Measurements from ENCODE around the gene PCDHB13. TPM values are rescaled to one million over a fixed set of nuclear protein-coding genes. Genes with fewer than 3 reads are reported as not detected.

PCDHB13 gene
- total RNA-seq, 2 donors from 2014 or later = 0.40 to 1.3 TPM

GRCh38 chr5:141258464-141258863 is 44.7 kb downstream of the PCDHB13 start:
- H3K9me3 ChIP-seq = peaks cover 38% of the 10 kb centered on the region
- no peak for TF ChIP-seq CTCF (IDR thresholded peaks at IDR 0.05)
- DNase-seq = no peak
- no peak overlapping the region for H3K27ac ChIP-seq
- no peaks in the 10 kb centered on the region for H3K4me1 ChIP-seq
- no peaks in the 10 kb centered on the region for H3K27me3 ChIP-seq
- no peak overlapping the region for H3K4me3 ChIP-seq
- no peak overlapping the region for H3K9ac ChIP-seq (ENCODE audit: low read depth in 2 of 2, low read length in 2 of 2)
- intact Hi-C loops (cut with DNase I) = no loop called here
- no peaks in the 10 kb centered on the region for H3K36me3 ChIP-seq

- peaks cover 38% of the 10 kb centered on the region for H3K9me3 ChIP-seq
- H3K36me3 ChIP-seq = no peaks in the 10 kb centered on the region
- H3K27ac ChIP-seq = no peak overlapping the region
- H3K9ac ChIP-seq (ENCODE audit: low read depth in 2 of 2, low read length in 2 of 2) = no peak overlapping the region
- H3K27me3 ChIP-seq = no peaks in the 10 kb centered on the region
- intact Hi-C loops (cut with DNase I) = no loop called here
- no peaks in the 10 kb centered on the region for H3K4me1 ChIP-seq
- no peak for DNase-seq
- no peak overlapping the region for H3K4me3 ChIP-seq
- TF ChIP-seq CTCF (IDR thresholded peaks at IDR 0.05) = no peak
Observed at GRCh38 chr5:141258948-141259347, 45.2 kb downstream of the PCDHB13 start.

GRCh38 chr5:141260458-141261237 is 46.9 kb downstream of the PCDHB13 start:
- Histone ChIP-seq H3K27ac (no peak overlapping the region), H3K36me3 (no peaks in the 10 kb centered on the region), H3K9me3 (peaks cover 41% of the 10 kb centered on the region), H3K27me3 (no peaks in the 10 kb centered on the region), H3K4me1 (no peaks in the 10 kb centered on the region), H3K9ac (ENCODE audit: low read depth in 2 of 2, low read length in 2 of 2) (no peak overlapping the region), H3K4me3 (no peak overlapping the region)
- intact Hi-C loops (cut with DNase I) = no loop called here
- no peak for DNase-seq
- TF ChIP-seq CTCF (IDR thresholded peaks at IDR 0.05) = no peak

- intact Hi-C loops (cut with DNase I) = no loop called here
- peaks cover 41% of the 10 kb centered on the region for H3K9me3 ChIP-seq
- TF ChIP-seq CTCF (IDR thresholded peaks at IDR 0.05) = no peak
- no peak overlapping the region for H3K4me3 ChIP-seq
- no peaks in the 10 kb centered on the region for H3K27me3 ChIP-seq
- DNase-seq = no peak
- no peaks in the 10 kb centered on the region for H3K4me1 ChIP-seq
- no peak overlapping the region for H3K9ac ChIP-seq (ENCODE audit: low read depth in 2 of 2, low read length in 2 of 2)
- no peaks in the 10 kb centered on the region for H3K36me3 ChIP-seq
- H3K27ac ChIP-seq = no peak overlapping the region
Observed at GRCh38 chr5:141261238-141261546, 47.5 kb downstream of the PCDHB13 start.

Other genes starting within 250 kb of the PCDHB13 start
- gene PCDHAC2, start 247.4 kb upstream of the PCDHB13 start, total RNA-seq = under 1 TPM; 0.05 to 0.32 TPM
- not detected for gene PCDHB1, start 162.5 kb upstream of the PCDHB13 start, total RNA-seq
- gene PCDHB2, start 119.3 kb upstream of the PCDHB13 start, total RNA-seq = 1 to 10 TPM in 1 of 2 donors, under 1 TPM in 1; 0.40 to 1.6 TPM
- 1 to 10 TPM in 1 of 2 donors, under 1 TPM in 1; 0.40 to 1.5 TPM for gene PCDHB3, start 113.4 kb upstream of the PCDHB13 start, total RNA-seq
- under 1 TPM; 0.17 to 0.96 TPM for gene PCDHB4, start 92.1 kb upstream of the PCDHB13 start, total RNA-seq
- gene PCDHB5, start 78.7 kb upstream of the PCDHB13 start, total RNA-seq = under 1 TPM; 0.10 to 0.66 TPM
- under 1 TPM; 0.11 to 0.15 TPM for gene PCDHB6, start 63.9 kb upstream of the PCDHB13 start, total RNA-seq
- gene PCDHB7, start 41.3 kb upstream of the PCDHB13 start, total RNA-seq = under 1 TPM; 0.15 to 0.40 TPM
- gene PCDHB8, start 36.1 kb upstream of the PCDHB13 start, total RNA-seq = under 1 TPM; 0.25 to 0.40 TPM
- gene PCDHB16, start 31.5 kb upstream of the PCDHB13 start, total RNA-seq = under 1 TPM; 0.17 to 0.53 TPM
- gene PCDHB9, start 26.8 kb upstream of the PCDHB13 start, total RNA-seq = under 1 TPM; 0.47 to 0.53 TPM
- 1 to 10 TPM in 1 of 2 donors, under 1 TPM in 1; 0.17 to 1.1 TPM for gene PCDHB10, start 21.6 kb upstream of the PCDHB13 start, total RNA-seq
- 1 to 10 TPM in 1 of 2 donors, under 1 TPM in 1; 0.59 to 2.2 TPM for gene PCDHB11, start 14.3 kb upstream of the PCDHB13 start, total RNA-seq
- under 1 TPM; 0.40 to 0.56 TPM for gene PCDHB12, start 5.2 kb upstream of the PCDHB13 start, total RNA-seq
- gene PCDHB14, start 9.4 kb downstream of the PCDHB13 start, total RNA-seq = 1 to 10 TPM in 1 of 2 donors, under 1 TPM in 1; 0.62 to 1.8 TPM
- gene PCDHB15, start 31.5 kb downstream of the PCDHB13 start, total RNA-seq = 1 to 10 TPM in 1 of 2 donors, under 1 TPM in 1; 0.27 to 1.8 TPM
- gene SLC25A2, start 90.1 kb downstream of the PCDHB13 start, total RNA-seq = 1 to 10 TPM in 1 of 2 donors, under 1 TPM in 1; 0.21 to 1.1 TPM
- gene TAF7, start 106.9 kb downstream of the PCDHB13 start, total RNA-seq = 10 to 100 TPM; 49.3 to 70.2 TPM
- gene PCDHGA1, start 116.6 kb downstream of the PCDHB13 start, total RNA-seq = under 1 TPM; 0.10 to 0.37 TPM
- under 1 TPM; 0.22 to 0.50 TPM for gene PCDHGA2, start 124.8 kb downstream of the PCDHB13 start, total RNA-seq
- under 1 TPM; 0.10 to 0.21 TPM for gene PCDHGA3, start 129.9 kb downstream of the PCDHB13 start, total RNA-seq
- 1 to 10 TPM in 1 of 2 donors, under 1 TPM in 1; 0.15 to 1.7 TPM for gene PCDHGB1, start 136.2 kb downstream of the PCDHB13 start, total RNA-seq
- gene PCDHGA4, start 141.1 kb downstream of the PCDHB13 start, total RNA-seq = 1 to 10 TPM in 1 of 2 donors, under 1 TPM in 1; 0.20 to 1.4 TPM
- gene PCDHGB2, start 146.1 kb downstream of the PCDHB13 start, total RNA-seq = 1 to 10 TPM in 1 of 2 donors, under 1 TPM in 1; 0.47 to 1.8 TPM
- gene PCDHGA5, start 150.2 kb downstream of the PCDHB13 start, total RNA-seq = 1 to 10 TPM in 1 of 2 donors, under 1 TPM in 1; 0.52 to 1.1 TPM
- gene PCDHGB3, start 156.3 kb downstream of the PCDHB13 start, total RNA-seq = 1 to 10 TPM in 1 of 2 donors, under 1 TPM in 1; 0.57 to 1.1 TPM
- 1 to 10 TPM in 1 of 2 donors, under 1 TPM in 1; 0.82 to 1.5 TPM for gene PCDHGA6, start 160.0 kb downstream of the PCDHB13 start, total RNA-seq
- 1 to 10 TPM in 1 of 2 donors, under 1 TPM in 1; 0.59 to 1.0 TPM for gene PCDHGA7, start 168.8 kb downstream of the PCDHB13 start, total RNA-seq
- gene PCDHGB4, start 173.8 kb downstream of the PCDHB13 start, total RNA-seq = under 1 TPM; 0.69 to 0.96 TPM
- under 1 TPM; 0.17 to 0.48 TPM for gene PCDHGA8, start 178.7 kb downstream of the PCDHB13 start, total RNA-seq
- 1 to 10 TPM; 2.1 to 3.1 TPM for gene PCDHGB5, start 184.0 kb downstream of the PCDHB13 start, total RNA-seq
- gene PCDHGA9, start 188.9 kb downstream of the PCDHB13 start, total RNA-seq = 1 to 10 TPM; 1.1 to 2.2 TPM
- 1 to 10 TPM; 1.0 to 1.8 TPM for gene PCDHGB6, start 194.1 kb downstream of the PCDHB13 start, total RNA-seq
- gene PCDHGA10, start 199.1 kb downstream of the PCDHB13 start, total RNA-seq = 1 to 10 TPM; 2.7 to 4.7 TPM
- 1 to 10 TPM; 2.5 to 3.3 TPM for gene PCDHGB7, start 203.8 kb downstream of the PCDHB13 start, total RNA-seq
- 1 to 10 TPM; 1.3 to 1.6 TPM for gene PCDHGA11, start 207.1 kb downstream of the PCDHB13 start, total RNA-seq
- gene PCDHGA12, start 216.6 kb downstream of the PCDHB13 start, total RNA-seq = 1 to 10 TPM; 1.0 to 1.5 TPM

Measured in colonic mucosa (tissue), 4 donors.